T47D (cell line): ENCODE measurements around the gene RTL10.
A peak's percentile ranks its signal among the peaks of the same experiment; 100 is the strongest.
"Not testable (repeated sequence)": the region's sequence is repeated elsewhere in the genome, so short reads cannot be mapped to it uniquely, and the experiment has no call there.

Source experiments
- DNase-seq, 2 experiments: peaks; one replicate each; pipeline versions ENCODE4 v3.0.0 to v3.0.0-alpha.2; 2011 to 2012; ENCODE audit warnings: low read depth in 1 of 2, low spot score in 1 of 2
- JUND ChIP-seq: IDR thresholded peaks from 2 replicates; pipeline ENCODE4 v1.6.1; 2012; ENCODE audit warnings: low read depth
- in situ Hi-C: cut with HindIII; loops from 2 replicates; pipeline ENCODE4 v1.10.0; 2016; ENCODE audit warnings: low sequenced_read_pairs, low pct_unique_long_range_greater_than_20kb

Gene RTL10

GRCh38 chr22:19886605-19887255 lies 32.1 kb upstream of the RTL10 start:
- no peak for TF ChIP-seq JUND
- in situ Hi-C loops: no loop called here
- DNase-seq: no peak

DNA sequence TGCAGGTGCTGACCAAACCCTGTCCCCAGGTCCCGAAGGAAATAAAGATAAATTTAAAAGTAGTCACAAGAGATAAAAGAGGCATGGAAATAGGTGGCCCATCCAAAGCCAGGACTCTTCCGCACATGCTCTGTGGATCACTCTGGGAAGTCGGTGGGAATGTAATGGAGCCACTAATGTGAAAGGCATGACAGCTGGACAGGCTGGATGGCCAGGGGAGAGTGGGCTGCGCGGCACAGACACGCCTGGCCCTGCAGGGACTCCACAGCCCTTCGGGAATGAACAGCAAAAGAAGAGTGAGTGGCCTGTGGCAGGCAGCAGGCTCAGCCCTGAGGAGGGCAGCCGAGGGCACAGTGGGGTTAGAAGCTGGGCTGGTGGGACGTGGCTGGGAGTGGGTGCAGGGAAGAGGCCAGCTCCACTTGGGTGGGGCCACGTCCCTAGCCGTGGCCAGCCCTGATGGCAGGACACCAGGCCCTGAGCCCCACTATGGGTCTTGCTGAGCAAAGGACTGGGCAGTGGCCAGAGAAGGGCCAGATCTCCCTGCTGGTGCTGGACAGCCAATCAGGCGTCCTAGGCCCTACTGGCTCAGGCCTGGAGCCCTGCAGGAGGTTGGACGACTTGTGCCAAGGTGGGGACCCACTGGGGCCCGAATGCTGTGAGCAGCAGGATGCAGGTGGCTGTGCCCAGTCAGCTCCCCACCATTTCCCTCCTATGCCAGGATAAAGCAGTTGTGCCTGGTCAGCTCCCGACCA lies 31.3 kb upstream of the RTL10 start:
- DNase-seq: no peak
- in situ Hi-C loops: no loop called here
- TF ChIP-seq JUND: no peak

DNA sequence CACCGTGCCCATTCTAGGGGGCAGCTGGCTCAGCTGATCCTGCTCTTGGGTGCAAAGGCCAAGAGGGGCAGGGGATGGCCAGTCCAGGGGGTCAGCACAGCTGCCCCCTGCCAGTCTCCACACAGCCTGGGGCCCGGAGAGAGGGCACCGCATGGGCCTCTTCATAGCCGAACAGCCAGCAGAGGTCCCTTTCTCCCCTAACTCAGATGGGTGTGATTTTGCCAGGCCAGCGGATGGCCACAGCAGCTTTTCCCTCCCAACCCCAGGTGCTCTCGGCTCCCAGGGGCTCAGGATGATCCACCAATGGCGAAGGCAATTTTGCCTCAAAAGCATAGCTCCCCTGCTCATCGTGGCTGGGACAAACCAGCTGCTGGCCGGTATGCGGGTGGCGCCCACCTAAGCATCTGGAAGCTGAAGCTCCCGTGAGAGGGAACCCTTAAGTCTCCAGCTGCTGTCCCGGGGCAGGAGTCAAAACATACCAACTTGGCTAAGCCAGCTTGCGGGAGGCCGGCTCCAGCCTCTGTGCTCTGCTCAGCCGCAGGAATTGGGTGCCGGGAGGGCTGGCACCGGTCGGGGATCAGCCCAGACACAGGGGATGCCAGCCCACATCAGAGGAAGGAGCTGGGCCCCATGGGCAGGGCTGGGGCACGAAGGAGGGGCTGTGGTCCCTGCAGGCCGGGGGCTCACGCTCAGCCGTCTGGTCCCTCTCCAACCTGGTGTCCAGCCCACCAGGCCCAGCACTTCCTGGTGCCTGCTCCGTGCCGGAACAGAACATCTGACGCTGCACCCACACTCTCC lies 30.5 kb upstream of the RTL10 start:
- no peak for DNase-seq
- no peak for TF ChIP-seq JUND
- in situ Hi-C loops: no loop called here

GRCh38 chr22:19884161-19884953 lies 29.7 kb upstream of the RTL10 start:
- no peak for TF ChIP-seq JUND
- in situ Hi-C loops: no loop called here
- no peak for DNase-seq

GRCh38 chr22:19883446-19883845 lies 28.8 kb upstream of the RTL10 start:
- DNase-seq, in situ Hi-C loops: not testable (repeated sequence)

DNA sequence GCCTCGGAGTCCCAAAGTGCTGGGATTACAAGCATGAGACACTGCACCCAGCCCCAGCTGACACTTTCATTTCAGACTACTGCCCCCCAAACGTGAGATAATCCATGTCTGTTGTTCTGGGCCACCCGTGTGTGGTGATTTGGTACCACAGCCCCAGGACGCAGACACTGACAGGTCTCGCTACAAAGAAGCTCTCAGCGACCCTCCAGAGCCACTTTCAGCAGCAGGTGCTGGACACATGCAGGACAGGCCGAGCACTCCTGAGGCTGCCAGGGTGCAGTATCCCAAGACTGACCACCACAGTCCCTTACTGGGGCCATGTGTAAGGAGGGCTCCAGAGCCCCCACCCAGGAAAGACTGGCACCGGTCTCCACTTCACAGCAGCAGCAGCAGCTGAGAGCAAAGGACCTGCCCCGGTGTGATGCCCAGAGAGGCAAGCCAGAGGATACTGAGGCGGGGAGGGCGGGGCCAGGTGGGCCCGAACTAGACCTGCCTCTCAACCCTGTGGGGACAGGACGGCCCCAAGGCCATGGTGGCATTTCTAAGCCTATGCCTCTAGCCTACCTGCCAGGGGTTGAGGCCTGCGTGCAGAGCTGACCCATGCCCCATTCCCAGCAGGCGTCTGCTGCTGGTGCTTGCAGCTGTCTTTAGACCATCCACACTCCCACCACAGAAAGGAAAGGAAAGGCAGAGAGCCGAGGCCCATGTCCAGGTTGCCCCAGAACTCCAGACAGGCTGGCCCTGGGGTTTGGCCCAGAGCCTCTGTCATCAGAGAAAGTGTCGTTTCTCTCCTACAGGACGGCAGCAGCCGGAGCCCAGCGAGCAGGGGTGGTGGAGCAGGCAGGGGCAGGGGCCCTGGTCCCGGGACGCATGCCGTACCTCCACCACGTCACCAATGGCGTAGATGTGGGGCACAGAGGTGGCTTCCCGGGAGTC lies 28.0 kb upstream of the RTL10 start:
- TF ChIP-seq JUND: no peak
- in situ Hi-C loops: no loop called here

GRCh38 chr22:19880786-19881569 lies 26.3 kb upstream of the RTL10 start:
- in situ Hi-C loops: no loop called here
- TF ChIP-seq JUND: no peak
- peak in 1 of 2 experiments; percentile 39 for DNase-seq

More for the DNA sequence above, 28.0 kb upstream of the RTL10 start:
- DNase-seq: no peak

GRCh38 chr22:19879992-19880785 lies 25.5 kb upstream of the RTL10 start:
- DNase-seq: no peak
- no peak for TF ChIP-seq JUND
- in situ Hi-C loops: no loop called here

- DNase-seq: no peak
- TF ChIP-seq JUND: no peak
- in situ Hi-C loops: no loop called here
Observed at GRCh38 chr22:19879643-19879991, 24.9 kb upstream of the RTL10 start.

GRCh38 chr22:19879246-19879570 lies 24.5 kb upstream of the RTL10 start:
- DNase-seq: no peak
- in situ Hi-C loops: no loop called here
- no peak for TF ChIP-seq JUND
